SK-N-SH (cell line): ENCODE data around the gene PCDHB7. TPM values are rescaled to one million over a fixed set of nuclear protein-coding genes. Genes with fewer than 3 reads are reported as not detected.
"Not testable (repeated sequence)": the region's sequence is repeated elsewhere in the genome, so short reads cannot be mapped to it uniquely, and the experiment has no call there.

ENCODE experiments used
- CTCF ChIA-PET: fragments of 300-600, 350-600 bp; formaldehyde crosslinking; extraction: SDS; loops from one replicate; lab custom pipeline; 2021; lab: Yijun Ruan, JAX
- POLR2A ChIA-PET: fragments of 350-600 bp; sonication (Branson Sonifier 250); formaldehyde crosslinking; extraction: SDS; loops from one replicate; lab custom pipeline; 2020; ENCODE audit warnings: antibody characterized with exemption, inconsistent platforms; lab: Yijun Ruan, JAX
- DNase-seq: peaks from one replicate; pipeline ENCODE4 v3.0.0; 2012
- H2AFZ ChIP-seq: fragments of 200-600 bp; sonication (generic); 2 replicates; pipeline ENCODE4 v1.8.1; 2016; ENCODE audit warnings: antibody characterized with exemption, mild to moderate bottlenecking, low read depth
- H3F3A ChIP-seq: fragments of 200-600 bp; sonication (generic); replicated peaks from 2 replicates; pipeline ENCODE3; 2016; ENCODE audit warnings: antibody characterized with exemption, mild to moderate bottlenecking; ENCODE audit not compliant: insufficient read depth
- H3K27ac ChIP-seq, 2 experiments: fragments of 200-500 bp in 1 of 2; fragments of 200-600 bp in 1 of 2; sonication (Bioruptor generic) in 1 of 2; sonication (generic), shearing (Covaris generic) in 1 of 2; 2 replicates each; pipeline versions ENCODE4 v1.5.1 to v1.6.1; 2014 to 2016; ENCODE audit warnings: low read depth in 2 of 2, inconsistent platforms in 1 of 2, low read length in 1 of 2, mild to moderate bottlenecking in 1 of 2, mixed read lengths in 1 of 2
- H3K27me3 ChIP-seq: fragments of 200-600 bp; sonication (generic), shearing (Covaris generic); 2 replicates; pipeline ENCODE4 v1.6.1; 2016; ENCODE audit warnings: mixed run types; ENCODE audit not compliant: insufficient read depth
- H3K36me3 ChIP-seq, 2 experiments: fragments of 200-500 bp in 1 of 2; fragments of 200-600 bp in 1 of 2; sonication (Bioruptor generic) in 1 of 2; sonication (generic) in 1 of 2; replicated peaks in 1 of 2; 2 replicates each; pipeline versions ENCODE3 to v1.5.1; 2014 to 2016; ENCODE audit warnings: low read length in 1 of 2, mild to moderate bottlenecking in 1 of 2; ENCODE audit not compliant: insufficient read depth in 2 of 2, control insufficient read depth in 1 of 2
- H3K4me1 ChIP-seq, 2 experiments: fragments of 200-500 bp in 1 of 2; fragments of 200-600 bp in 1 of 2; sonication (Bioruptor generic) in 1 of 2; sonication (generic), shearing (Covaris generic) in 1 of 2; 2 replicates each; pipeline versions ENCODE4 v1.5.1 to v1.6.1; 2014 to 2016; ENCODE audit warnings: low read depth in 1 of 2, low read length in 1 of 2, mixed run types in 1 of 2; ENCODE audit not compliant: insufficient read depth in 2 of 2, control insufficient read depth in 1 of 2
- H3K4me2 ChIP-seq: fragments of 200-600 bp; sonication (generic), shearing (Covaris generic); 2 replicates; pipeline ENCODE4 v1.6.1; 2017; ENCODE audit warnings: mixed run types
- H3K4me3 ChIP-seq, 2 experiments: fragments of 200-500 bp in 1 of 2; fragments of 200-600 bp in 1 of 2; sonication (Bioruptor generic) in 1 of 2; sonication (generic), shearing (Covaris generic) in 1 of 2; 2 replicates each; pipeline versions ENCODE4 v1.5.1 to v1.8.1; 2014 to 2016; ENCODE audit warnings: low read depth in 2 of 2, inconsistent platforms in 1 of 2, low read length in 1 of 2, mild to moderate bottlenecking in 1 of 2, mixed read lengths in 1 of 2, moderate library complexity in 1 of 2
- H3K79me2 ChIP-seq: fragments of 200-600 bp; sonication (generic); 2 replicates; pipeline ENCODE4 v1.8.1; 2017; ENCODE audit warnings: mild to moderate bottlenecking; ENCODE audit not compliant: insufficient read depth
- H3K9ac ChIP-seq: fragments of 200-600 bp; sonication (generic); 2 replicates; pipeline ENCODE4 v1.6.1; 2017; ENCODE audit warnings: mixed run types
- H3K9me2 ChIP-seq: fragments of 200-600 bp; sonication (generic); 2 replicates; pipeline ENCODE4 v1.6.1; 2017; ENCODE audit warnings: mixed run types
- H3K9me3 ChIP-seq: fragments of 200-600 bp; sonication (generic); 2 replicates; pipeline ENCODE4 v1.6.1; 2017; ENCODE audit warnings: mixed run types, mild to moderate bottlenecking, moderate library complexity
- H4K20me1 ChIP-seq: fragments of 200-600 bp; sonication (generic); 2 replicates; pipeline ENCODE4 v1.6.1; 2017; ENCODE audit warnings: mild to moderate bottlenecking, mixed run types; ENCODE audit not compliant: insufficient read depth
- CTCF ChIP-seq: fragments of 200-600 bp; sonication (generic); IDR thresholded peaks from 2 replicates; pipeline ENCODE4 v1.6.1; 2017; ENCODE audit warnings: antibody characterized with exemption, mild to moderate bottlenecking, moderate library complexity
- EZH2phosphoT487 ChIP-seq: fragments of 200-600 bp; sonication (generic); IDR thresholded peaks from 2 replicates; pipeline ENCODE4 v1.6.1; 2017; ENCODE audit warnings: low read depth, mixed run types, mild to moderate bottlenecking, antibody characterized with exemption, moderate library complexity, borderline replicate concordance
- FOXM1 ChIP-seq: IDR thresholded peaks from 2 replicates; pipeline ENCODE4 v1.4.0; 2012; ENCODE audit warnings: low read depth, mild to moderate bottlenecking
- IRF3 ChIP-seq: fragments of 150-350 bp; IDR thresholded peaks from 2 replicates; pipeline ENCODE4 v1.6.1; 2016; ENCODE audit warnings: mild to moderate bottlenecking, low read depth, low read length
- MXI1 ChIP-seq: IDR thresholded peaks from 2 replicates; pipeline ENCODE4 v1.6.1; 2012; ENCODE audit warnings: mild to moderate bottlenecking, low read depth, low read length, improper control_type of control experiment
- NFIC ChIP-seq: IDR thresholded peaks from 2 replicates; pipeline ENCODE4 v1.4.0; 2012; ENCODE audit warnings: borderline replicate concordance
- PBX3 ChIP-seq: IDR thresholded peaks from 2 replicates; pipeline ENCODE4; 2012
- RAD21 ChIP-seq: IDR thresholded peaks from 2 replicates; pipeline ENCODE4 v1.6.1; 2012; ENCODE audit warnings: mild to moderate bottlenecking, low read length
- RCOR1 ChIP-seq: fragments of 150-350 bp; IDR thresholded peaks from 2 replicates; pipeline ENCODE4 v1.6.1; 2017; ENCODE audit warnings: antibody characterized with exemption, low read length
- RXRA ChIP-seq: IDR thresholded peaks from 2 replicates; pipeline ENCODE4 v1.4.0; 2012; ENCODE audit warnings: low read depth, mild to moderate bottlenecking, borderline replicate concordance
- SMC3 ChIP-seq: IDR thresholded peaks from 2 replicates; pipeline ENCODE4 v1.6.1; 2012; ENCODE audit warnings: low read depth, low read length, improper control_type of control experiment
- USF1 ChIP-seq: IDR thresholded peaks from 2 replicates; pipeline ENCODE4 v1.4.0; 2012; ENCODE audit warnings: low read depth, borderline replicate concordance
- USF2 ChIP-seq: fragments of 150-350 bp; IDR thresholded peaks from 2 replicates; pipeline ENCODE4 v1.6.1; 2017; ENCODE audit warnings: antibody characterized with exemption, low read length, low read depth, borderline replicate concordance
- ZBTB33 ChIP-seq: IDR thresholded peaks from 2 replicates; pipeline ENCODE4 v1.4.0; 2012; ENCODE audit warnings: low read depth, borderline replicate concordance
- WGBS: methylation state at CpG from one replicate; pipeline ENCODE4 v1.1.6; 2017; ENCODE audit warnings: low lambda C conversion rate; 5-methylcytosine and 5-hydroxymethylcytosine counted together
- polyA plus RNA-seq, 3 experiments: library from polyadenylated mRNA; depleted of rRNA; stranded (reverse); fragments of >200 nt; gene quantifications; 2 replicates each; pipeline ENCODE4 v1.2.3, GENCODE V29; 2012
- TF ChIP-seq, protein P1 (sequence below): IDR thresholded peaks from 2 replicates; pipeline ENCODE4 v1.4.0; 2012; ENCODE audit warnings: low read depth

Gene PCDHB7
- polyA plus RNA-seq, 1 of the 3 experiments (the other 2 are of a cell fraction) = 1.7 TPM

- Histone ChIP-seq H2AFZ (no peak within 1 kb of the TSS), H3K9me3 (no peaks in the 10 kb centered on the region), H3K4me3 (peak within 1 kb of the TSS; percentile 47 to 48), H3F3A (no peaks in the 10 kb centered on the region), H3K9ac (peak within 1 kb of the TSS; percentile 58), H3K36me3 (peaks cover 0 to 6% of the 10 kb centered on the region in 2 experiments), H3K9me2 (no peaks in the 10 kb centered on the region), H3K27me3 (no peaks in the 10 kb centered on the region), H4K20me1 (no peaks in the 10 kb centered on the region), H3K27ac (peak within 1 kb of the TSS; percentile 19 to 51; a peak in 3 of 4 replicates), H3K79me2 (no peaks in the 10 kb centered on the region), H3K4me2 (peak within 1 kb of the TSS; percentile 41), H3K4me1 (no peaks in the 10 kb centered on the region)
- 18% methylated on average over 13 of the region's 13 CpGs for WGBS
- ChIA-PET CTCF (interaction anchor here (0.6 to 2.5 kb wide), 29 partner anchors 9 to 452 kb away, joined by 3 to 27 read pairs (median 3); partner anchors contain the start of genes PCDHB1, PCDHB10, PCDHB11 and PCDHB14), POLR2A (interaction anchor here (1.0 to 1.4 kb wide), 3 partner anchors 138 to 382 kb away, joined by 6 to 7 read pairs (median 7); partner anchors contain the start of gene TAF7)
- TF ChIP-seq SMC3 (peak; percentile 46; the same call in 1 of the 2 replicates), USF2 (no peak), CTCF (peak; percentile 64), IRF3 (no peak), RCOR1 (no peak), MXI1 (no peak), NFIC (no peak), EZH2phosphoT487 (no peak), USF1 (no peak), PBX3 (no peak), ZBTB33 (no peak), RAD21 (peak; percentile 70), RXRA (no peak), FOXM1 (no peak)
- TF ChIP-seq, protein P1, sequence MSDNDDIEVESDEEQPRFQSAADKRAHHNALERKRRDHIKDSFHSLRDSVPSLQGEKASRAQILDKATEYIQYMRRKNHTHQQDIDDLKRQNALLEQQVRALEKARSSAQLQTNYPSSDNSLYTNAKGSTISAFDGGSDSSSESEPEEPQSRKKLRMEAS = no peak
- DNase-seq = peak; percentile 64
Measured at GRCh38 chr5:141182248-141182647, 9.8 kb downstream of the PCDHB7 start, which contains the start of gene PCDHB16. Gene PCDHB16 (plus strand): TSS chr5:141182387. CDS start chr5:141182560, 173 bp downstream.

GRCh38 chr5:141184117-141184855 lies 11.8 kb downstream of the PCDHB7 start:
- 58% methylated on average over 20 of the region's 69 CpGs for WGBS
- CTCF ChIA-PET, H3K79me2 ChIP-seq, DNase-seq, H3K4me3 ChIP-seq, H3K36me3 ChIP-seq, H3K27me3 ChIP-seq, H3K9me2 ChIP-seq, H3K9me3 ChIP-seq, H3F3A ChIP-seq, H3K27ac ChIP-seq, H3K9ac ChIP-seq, H2AFZ ChIP-seq, H4K20me1 ChIP-seq, POLR2A ChIA-PET, H3K4me2 ChIP-seq, H3K4me1 ChIP-seq: not testable (repeated sequence)
